NCI-H1436 (cell line): ENCODE measurements around the gene GTPBP2.
A peak's percentile ranks its signal among the peaks of the same experiment; 100 is the strongest.
"Not testable (repeated sequence)": the region's sequence is repeated elsewhere in the genome, so short reads cannot be mapped to it uniquely, and the experiment has no call there.

Source experiments
- DNase-seq: peaks from one replicate; lab custom pipeline; 2025; lab: John Stamatoyannopoulos, UW

The GTPBP2 gene, protein sequence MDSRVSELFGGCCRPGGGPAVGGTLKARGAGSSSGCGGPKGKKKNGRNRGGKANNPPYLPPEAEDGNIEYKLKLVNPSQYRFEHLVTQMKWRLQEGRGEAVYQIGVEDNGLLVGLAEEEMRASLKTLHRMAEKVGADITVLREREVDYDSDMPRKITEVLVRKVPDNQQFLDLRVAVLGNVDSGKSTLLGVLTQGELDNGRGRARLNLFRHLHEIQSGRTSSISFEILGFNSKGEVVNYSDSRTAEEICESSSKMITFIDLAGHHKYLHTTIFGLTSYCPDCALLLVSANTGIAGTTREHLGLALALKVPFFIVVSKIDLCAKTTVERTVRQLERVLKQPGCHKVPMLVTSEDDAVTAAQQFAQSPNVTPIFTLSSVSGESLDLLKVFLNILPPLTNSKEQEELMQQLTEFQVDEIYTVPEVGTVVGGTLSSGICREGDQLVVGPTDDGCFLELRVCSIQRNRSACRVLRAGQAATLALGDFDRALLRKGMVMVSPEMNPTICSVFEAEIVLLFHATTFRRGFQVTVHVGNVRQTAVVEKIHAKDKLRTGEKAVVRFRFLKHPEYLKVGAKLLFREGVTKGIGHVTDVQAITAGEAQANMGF

DNA sequence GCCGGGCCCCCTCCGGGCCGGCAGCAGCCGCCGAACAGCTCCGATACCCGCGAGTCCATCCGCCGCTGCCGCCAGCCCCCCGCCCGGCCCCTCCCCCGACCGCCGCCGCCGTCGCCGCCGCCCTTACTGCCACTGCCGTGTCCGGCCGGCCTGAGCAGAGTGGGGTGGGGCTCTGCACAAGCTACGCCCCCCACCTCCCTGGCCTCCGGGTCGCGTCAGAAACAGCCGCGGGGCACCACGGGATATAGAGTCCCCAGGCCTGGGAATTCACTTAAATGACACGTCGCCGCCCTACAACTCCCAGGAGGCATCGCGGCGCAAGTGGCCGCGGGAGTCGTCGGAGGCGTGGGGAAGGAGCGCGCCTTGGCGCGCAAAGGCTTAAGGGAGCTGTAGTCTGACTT lies at the start of gene GTPBP2:
Gene GTPBP2 (minus strand): TSS at position 161 of the 401 bp plus-strand sequence. CDS start 102 bp downstream, at position 59.
- DNase-seq = peak; percentile 99

DNA sequence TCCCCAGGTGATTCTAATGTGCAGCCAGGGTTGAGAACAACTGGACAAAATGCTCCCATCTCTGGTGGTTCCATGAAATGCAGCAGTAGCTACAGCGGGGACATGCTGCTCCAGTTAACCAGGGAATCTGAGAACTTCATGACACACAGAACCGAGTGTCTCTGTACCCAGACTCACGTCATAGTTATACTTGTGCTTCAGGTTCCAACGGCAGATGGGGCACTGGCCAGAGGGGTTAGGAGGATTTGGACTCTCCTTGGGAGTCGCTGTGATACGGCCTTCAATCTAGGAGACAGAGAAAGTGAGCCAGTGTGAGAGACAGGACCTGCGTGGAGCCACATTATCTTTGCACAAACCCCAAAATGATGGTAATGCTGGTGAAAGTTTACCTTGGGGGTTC lies 49.3 kb upstream of the GTPBP2 start:
- no peak for DNase-seq

DNA sequence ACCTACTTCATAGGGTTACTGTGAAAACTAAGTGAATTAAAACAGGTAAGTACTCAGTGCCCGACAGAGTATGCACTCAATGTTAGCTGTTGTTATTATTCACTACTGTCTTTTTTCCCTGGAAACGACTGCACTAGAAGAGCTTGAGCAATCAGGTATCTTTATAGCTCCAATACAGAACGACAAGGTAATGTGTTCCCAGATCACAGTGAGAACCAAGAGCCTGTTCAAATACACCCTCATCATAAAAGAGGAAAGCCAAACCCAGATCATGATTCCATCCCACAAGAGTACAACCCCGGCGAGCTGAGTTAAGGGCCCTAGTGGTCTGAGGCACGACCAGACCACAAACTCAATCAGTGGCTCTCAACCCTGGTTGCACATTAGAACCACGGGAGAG lies 48.7 kb upstream of the GTPBP2 start:
- DNase-seq = no peak

DNA sequence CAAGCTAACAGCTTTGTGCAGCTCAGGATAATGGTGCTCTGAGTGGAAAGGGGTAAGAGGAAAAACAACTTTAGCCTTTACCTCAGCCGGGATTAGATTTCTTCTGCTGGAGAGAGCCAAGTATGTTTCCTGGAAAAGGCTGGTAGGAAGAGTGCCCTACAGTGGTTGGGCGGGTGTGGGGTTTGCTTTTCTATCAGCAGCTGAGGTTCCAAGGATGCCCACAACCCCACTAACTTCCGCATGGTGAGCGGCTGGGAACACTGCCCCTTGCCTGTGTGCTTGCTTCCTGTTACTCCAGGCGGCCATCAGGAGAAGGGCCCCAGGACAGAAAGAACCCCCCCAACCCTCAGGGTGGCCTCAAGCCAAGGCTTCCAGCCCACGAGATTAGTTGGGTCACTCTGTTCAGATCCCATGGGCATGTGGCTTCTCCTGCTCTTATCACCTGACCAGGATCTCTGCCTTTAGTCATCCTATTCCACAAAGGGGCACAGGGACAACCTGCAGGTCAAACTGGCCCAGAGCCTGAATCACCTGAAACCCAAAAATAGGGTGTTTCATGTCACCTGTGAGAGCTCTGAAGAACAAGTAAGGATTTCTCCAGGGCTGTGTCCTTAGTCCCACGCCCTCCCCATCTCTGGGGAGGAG lies 48.0 kb upstream of the GTPBP2 start:
- no peak for DNase-seq

DNA sequence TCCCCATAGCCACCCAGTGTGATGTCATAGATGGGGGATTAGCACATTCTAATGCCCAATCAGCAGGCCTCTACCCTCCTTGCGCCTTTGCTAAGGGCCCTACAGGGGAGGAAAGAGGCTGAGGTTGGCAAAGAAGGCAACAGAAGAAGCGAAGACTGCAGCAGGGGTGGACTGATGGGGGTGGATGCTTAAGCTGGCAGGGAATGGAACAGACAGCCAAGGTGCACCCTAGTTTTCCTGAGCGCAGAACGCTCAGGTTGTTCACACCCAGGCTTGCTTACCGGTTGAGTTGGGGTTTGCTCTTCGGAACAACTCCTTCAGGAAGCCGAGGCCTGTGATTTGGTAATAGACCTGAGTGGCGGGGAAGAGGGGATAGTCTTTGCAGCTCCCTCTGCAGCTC lies 45.9 kb upstream of the GTPBP2 start:
- DNase-seq = no peak

DNA sequence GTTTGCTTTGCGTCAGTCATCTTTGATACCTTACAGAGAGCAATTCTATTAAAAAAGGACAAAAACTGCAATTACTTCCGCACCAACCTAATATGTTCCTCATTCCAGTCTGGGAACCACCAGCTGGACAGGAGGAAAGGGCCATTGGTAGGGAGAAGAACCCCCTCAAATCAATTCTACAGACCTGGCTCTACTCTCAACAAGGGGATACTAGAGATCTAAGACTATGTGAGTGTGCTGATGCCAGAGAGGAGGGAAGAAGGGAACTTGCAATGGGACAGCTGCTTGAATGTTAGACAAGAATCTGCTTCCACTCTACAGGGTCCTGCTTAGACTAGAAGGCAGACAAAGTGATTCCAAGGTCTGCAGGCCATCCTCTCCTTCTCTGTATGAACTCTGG lies 45.2 kb upstream of the GTPBP2 start:
- no peak for DNase-seq

DNA sequence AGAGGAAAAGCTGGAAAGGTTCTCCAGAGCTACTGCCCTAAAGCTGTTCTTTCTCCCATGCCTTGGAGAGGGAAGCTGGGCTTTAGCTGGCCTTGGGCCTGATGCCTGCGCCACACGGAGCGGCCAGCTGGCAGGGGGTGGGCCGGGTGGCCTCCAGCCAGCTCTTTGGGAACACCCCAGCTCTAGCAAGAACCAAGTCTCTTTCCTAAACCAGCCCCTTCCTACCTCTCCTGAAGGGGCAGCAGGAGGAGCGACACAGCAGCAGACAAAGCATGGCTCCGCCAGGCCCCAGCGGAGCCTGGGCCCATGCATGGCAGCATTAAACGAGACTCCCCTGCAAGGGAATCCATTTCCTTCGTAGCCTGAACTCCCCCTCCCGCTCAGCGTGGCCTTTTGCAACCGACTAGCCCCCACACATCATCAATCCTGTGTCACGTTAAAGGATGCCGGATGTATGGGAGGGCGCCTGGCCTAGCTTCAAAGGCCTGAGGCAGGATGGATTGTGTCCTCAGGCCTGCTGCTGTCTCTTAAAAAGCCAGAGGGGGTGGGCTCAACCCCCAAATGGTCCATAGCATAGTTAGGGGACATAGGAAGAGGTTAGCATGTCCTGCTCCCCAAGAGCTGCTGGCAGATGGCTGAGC lies 44.5 kb upstream of the GTPBP2 start:
- DNase-seq = no peak

DNA sequence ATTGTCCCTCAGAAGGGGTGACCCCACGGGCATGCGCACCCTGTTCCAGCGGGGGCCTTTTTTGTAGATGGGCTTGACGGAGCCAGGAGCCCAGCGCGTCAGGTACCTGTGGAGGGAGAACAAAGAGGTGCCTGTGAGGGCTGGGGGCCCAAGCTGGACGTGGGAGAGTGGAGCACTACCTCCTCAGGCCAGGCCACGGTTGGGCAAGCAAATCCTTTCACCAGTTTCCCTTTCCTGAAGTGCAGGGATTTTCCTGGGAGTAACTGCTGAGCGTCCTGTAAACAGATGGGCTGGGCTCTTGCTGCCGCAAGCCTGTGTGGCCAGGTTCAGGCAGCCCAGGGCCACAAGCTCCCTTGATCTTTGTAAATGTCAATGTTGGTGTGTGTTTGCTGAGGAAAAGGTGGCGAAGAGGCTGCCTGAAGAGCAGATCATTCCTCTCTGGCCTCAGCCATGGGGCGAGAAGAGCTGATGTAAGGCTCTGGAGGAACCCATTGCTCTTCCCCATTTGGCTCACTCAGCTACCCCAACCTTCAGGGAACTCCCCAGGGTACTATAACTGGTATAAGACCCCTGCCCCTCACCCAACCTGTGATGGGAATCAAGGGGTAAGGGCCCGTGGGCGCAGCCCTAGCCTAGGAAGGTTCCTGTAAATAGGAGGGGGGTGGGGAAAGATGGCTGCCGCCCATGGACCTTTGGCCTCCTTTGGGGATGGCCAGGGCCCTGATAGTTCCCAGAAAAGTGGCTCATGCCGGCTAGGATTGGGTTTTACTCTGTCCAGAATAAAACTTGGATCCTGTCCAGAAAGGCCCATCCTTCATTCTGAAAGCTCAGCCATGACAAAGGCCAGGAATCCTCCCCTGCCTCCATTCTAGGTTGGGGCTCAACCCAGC lies 43.0 kb upstream of the GTPBP2 start:
- DNase-seq = no peak

DNA sequence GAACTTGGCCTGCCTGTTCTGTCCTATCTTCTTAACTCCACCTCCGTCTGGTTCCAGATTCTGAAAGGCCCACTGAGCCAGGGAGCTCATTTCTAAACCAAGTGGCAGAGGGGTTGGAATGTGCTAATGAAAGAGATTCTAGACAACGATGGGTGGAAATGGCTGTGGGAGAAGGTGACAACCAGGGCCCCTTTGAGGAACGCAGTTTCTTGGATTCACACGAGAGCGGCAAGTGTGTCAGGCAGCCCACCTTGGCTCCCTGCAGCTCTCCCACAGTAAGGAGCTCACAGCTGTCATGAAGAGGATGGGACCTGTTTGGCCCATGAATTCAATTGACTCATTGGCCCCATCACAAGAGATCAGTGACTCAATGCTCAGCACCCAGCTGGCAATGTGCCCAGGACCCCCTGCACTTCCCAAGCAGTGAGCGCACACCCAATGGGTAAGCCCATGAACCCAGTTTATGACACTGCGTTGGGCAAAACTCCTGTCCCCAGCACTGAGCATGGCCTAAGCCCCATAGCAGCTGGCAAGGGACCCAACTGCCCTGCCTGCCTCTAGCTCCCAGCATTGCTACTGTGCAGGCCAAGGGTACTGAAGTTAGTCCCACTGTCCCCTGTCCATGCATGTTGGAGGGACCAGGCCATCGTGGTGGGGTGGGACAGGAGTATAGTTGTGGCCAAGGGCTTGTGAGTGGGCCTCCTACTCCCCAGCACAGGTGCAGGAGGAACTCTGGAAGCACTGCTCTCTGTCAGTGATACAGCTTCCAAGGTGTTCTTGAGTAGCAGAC lies 42.1 kb upstream of the GTPBP2 start:
- DNase-seq = no peak

DNA sequence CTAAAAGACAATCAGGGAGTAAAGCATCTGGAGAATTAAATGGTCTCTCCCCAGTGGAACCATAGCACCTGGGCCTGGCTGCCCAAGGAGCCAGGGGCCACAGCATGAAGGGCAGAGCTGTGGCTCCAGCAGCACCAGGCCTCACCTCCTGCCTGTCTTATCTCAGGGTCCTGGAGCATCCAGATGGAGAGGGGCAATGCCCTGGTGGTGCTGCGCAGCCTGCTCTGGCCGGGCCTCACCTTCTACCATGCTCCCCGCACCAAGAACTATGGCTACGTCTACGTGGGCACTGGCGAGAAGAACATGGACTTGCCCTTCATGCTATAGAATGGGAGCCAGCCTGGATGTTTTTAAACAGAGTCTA lies 41.5 kb upstream of the GTPBP2 start:
- no peak for DNase-seq

DNA sequence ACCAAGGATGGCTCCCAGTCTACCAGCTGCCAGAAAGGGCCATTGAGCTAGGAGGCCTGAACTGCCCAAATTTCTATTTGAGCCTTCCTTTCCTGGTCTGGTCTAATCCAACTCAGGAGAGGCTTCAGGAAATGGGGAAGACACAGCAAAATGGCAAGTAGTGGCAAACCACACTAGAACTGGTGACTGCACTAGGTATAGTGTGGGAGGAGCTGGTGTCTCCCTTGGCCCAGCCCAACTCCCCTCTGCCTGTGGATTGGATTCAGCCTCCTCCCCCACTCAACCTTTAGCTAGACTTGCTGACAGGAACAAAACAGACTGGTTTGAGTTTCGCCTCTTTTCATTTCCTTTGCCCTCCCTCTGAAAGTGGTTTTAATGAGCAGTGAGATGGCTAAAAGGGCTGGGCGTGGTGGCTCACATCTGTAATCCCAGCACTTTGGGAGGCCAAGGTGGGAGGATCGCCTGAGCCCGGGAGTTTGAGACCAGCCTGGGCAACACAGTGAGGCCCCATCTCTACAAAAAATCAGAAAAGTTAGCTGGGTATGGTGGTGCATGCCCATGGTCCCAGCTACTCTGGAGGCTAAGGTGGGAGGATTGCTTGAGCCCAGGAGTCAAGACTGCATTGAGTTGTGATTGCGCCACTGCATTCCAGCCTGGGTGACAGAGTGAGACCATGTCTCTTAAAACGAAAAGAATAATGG lies 41.0 kb upstream of the GTPBP2 start:
- no peak for DNase-seq

DNA sequence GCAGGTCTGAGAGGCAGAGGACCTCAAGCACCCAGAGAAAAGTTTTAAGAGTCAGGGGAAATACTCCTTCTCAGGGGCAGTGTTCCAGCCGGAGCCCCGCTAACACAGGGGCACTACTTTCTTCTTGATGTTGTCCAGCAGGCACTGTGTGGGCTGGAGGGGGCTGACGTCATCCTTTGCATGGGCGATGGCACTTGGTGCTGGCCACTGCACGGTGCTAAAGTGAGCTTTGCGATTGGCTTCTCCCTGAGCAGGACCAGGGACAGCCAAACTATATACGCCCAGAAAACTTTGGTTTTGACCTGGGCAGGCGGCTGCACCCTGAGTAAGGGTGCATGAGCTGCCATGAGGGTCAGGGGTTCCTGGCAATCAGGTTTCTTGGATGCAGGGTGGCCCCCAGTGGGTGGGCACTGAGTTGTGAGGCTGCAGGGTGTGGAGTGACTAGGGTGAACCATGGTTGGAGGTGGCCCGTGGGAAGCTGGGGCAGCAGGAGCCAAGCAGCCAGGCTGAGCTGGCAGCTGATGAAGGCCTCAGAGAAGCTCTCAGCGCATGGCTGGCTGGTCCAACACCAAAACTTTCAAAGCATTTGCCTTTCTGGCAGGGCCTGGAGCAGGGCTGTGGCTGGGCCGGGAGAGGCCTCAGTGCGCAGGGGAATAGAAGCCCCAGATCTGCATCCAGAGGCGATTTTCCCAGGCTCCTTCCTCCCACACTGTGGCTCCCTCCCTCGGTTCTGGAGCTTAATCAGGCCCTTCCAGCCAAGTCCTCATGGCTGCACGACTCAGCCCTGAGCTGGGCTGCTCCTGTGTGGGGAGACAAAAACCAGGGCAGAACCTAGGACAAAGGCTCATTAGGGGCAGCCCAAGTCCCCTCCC lies 40.2 kb upstream of the GTPBP2 start:
- no peak for DNase-seq

DNA sequence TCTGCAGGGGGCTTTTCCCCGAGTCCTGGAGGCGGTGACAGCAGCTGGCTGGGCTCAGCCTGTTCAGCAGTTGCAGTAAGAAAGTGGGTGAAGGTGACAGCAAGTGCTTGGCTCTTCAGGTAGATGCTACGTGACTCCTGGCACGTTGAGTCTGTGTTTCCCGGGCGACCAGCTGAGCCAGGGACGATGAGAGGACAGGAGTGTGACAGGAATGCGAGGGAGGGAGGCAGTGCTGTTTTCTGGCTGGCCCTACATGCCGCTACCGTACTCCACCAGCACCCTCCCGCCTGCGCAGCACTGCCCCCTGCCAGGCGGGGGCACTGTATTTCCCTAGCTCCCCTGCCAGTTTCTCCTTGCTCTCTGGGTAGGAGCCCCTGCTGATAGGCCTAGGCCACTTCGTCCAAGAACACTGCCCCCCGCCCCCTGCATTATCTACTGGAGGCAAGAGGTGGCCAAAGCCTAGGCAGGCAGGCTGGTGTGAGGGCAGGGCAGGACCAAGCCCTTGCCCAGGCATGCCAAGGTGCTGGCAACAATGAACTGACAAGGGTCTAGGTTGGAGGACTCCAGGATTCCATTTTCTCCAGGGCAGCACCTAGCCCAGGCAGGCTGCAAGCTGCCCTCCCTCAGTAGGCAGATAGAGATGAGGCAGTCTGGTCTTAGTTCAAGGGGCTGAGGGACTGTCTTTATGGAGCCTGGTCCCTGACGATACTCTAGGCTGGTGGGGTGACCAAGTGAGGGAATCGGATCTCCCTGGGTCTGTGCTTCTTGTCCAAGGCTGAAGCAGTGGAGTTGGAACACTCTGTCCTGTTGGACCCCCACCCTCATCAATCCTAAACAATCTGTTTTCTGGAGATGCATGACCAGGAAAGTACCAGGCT lies 39.3 kb upstream of the GTPBP2 start:
- DNase-seq = peak; percentile 72

DNA sequence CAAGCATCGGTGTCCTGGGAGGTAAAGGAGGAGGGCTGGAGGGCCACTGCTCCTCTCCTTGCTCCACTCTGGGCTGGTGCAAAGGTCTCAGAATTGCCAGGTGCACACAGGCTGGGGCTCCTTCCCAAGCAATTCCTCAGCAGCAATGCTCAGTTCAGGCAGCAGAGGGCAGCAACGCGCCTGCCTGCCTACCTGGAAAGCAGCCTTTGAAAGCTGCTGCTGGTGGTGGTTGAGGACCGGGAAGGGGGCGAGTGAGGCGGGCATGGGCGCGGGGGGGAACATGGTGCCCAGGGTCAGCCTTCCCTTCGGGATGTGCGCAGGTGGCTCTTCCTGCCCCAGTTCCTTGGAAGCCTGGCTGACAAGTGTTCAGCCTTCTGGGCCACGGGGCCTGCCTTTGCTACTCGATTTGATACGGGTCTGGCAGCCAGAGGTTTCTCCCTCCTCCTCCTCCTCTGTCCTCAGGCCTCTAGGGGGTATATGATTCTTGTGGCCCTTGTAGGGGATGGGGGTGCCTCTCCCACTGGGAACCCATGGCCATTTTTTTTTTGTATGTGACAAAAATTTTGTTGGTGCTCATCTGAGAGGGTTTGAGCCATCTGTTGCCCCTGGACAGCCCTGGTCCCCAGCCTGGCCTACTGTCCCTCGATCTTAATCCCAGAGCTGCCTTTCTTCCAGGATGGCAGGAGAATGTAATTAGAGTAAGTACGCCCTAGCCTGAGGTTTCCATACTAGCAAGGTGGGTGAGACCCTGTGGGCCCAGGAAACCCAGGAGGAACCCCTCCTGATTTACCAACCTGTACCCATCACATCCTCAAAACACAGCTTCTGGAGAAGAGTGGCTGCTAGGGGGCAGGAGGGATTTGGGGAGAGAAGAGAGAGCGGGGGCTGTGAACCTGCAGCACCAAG lies 38.4 kb upstream of the GTPBP2 start:
- DNase-seq = peak; percentile 71

DNA sequence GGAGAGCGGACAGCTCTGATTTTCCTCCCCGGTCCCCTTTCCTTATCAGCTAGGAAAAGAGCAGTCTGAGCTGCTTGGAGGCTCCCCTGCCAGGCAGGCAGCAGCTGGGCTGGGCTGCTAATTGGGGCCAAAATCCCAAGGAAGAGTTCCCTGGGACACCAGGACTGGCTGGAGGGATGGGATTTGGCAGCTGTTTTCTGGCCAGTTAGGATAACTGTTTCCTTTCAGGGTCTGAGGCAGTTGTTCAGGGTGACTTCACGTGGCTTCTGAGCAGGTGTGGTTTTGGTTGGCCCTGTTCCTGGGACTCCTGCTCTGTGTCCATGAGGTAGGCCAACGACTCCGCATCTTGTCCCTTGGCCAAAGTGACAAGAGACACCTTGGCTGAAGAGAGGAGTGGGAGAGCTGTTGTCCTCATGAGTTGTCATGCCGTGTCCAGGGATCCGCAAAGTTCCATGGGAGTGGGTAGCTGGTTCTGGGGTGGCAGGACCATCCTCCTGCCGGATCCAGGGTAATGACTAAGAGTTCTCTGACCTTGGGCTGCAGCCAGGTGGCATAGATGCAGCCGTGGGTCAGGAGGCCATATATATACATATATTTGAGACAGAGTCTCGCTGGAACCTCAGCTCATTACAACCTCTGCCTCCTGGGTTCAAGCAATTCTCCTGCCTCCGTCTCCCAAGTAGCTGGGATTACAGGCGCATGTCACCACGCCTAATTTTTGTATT lies 37.3 kb upstream of the GTPBP2 start:
- no peak for DNase-seq

DNA sequence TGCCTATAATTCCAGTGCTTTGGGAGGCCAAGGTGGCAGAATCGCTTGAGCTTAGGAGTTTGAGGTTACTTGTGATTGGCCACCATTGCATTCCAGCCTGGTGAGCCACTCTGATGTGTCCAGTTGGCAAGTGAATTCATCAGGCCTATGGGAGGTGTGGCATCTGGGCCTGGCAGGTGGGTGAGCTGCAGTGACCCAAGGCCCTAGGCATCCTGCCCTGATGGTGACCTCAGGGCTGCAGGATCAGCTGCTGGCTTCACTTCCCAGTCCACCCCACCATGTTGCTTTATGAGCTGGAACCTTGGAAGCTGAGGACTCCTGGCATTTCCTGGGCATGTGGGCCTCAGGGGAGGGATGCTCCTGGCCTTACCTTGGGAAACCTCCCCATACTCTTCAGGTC lies 36.3 kb upstream of the GTPBP2 start:
- no peak for DNase-seq

DNA sequence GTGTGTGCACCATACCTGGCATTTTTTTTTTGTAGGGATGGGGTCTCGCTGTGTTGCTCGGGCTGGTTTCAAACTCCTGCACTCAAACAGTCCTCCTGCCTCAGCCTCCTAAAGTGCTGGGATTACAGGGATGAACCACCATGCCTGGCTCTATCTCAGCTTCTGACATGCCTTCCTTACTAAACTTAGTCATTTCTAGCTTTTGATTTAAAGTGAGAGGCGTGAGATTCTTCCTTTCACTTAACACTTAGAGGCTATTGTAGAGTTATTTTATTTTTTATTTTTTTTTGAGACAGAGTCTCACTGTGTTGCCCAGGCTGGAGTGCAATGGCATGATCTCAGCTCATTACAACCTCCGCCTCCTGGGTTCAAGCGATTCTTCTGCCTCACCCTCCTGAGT lies 33.9 kb upstream of the GTPBP2 start:
- not testable (repeated sequence) for DNase-seq
